NCI-H774 (cell line): ENCODE measurements around the gene KBTBD3.
A peak's percentile ranks its signal among the peaks of the same experiment; 100 is the strongest.

Source experiments
- DNase-seq: peaks from one replicate; lab custom pipeline; 2025; lab: John Stamatoyannopoulos, UW

The KBTBD3 gene, protein sequence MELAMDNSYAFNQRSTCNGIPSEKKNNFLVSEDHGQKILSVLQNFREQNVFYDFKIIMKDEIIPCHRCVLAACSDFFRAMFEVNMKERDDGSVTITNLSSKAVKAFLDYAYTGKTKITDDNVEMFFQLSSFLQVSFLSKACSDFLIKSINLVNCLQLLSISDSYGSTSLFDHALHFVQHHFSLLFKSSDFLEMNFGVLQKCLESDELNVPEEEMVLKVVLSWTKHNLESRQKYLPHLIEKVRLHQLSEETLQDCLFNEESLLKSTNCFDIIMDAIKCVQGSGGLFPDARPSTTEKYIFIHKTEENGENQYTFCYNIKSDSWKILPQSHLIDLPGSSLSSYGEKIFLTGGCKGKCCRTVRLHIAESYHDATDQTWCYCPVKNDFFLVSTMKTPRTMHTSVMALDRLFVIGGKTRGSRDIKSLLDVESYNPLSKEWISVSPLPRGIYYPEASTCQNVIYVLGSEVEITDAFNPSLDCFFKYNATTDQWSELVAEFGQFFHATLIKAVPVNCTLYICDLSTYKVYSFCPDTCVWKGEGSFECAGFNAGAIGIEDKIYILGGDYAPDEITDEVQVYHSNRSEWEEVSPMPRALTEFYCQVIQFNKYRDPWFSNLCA

DNA sequence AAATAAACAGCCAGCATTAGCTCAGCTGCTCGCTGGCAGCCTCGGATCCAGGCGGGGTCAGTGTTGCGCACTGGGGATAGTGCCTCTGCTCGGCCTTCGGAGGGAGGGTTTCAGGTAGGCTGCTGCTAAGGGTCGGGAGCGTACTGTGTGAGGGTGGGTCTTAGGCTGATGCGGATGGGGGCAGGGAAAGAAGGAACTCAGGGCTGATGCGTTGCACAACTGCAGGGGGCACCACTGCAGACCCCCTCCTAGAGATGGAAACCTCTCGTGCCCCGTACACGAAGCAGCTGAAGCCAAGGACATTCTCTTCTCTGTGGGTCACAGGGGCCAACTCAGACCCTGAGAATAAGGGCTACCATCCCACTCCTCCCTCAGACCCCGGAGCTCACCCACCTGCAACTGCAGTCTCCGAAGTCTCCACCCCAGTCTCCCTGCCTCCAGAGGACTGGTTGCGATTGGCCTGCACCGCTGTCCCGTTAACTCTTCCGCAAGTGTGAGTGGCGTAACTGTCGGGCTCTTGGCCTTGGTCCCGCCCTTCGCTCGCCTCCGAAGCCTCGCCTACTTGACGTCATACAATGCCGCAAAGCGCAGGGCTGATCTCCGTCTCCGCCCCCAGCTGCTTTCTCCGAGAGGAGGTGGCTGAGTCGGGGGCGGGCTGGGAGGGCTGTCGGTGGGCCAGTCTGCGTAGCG, at the start of gene KBTBD3:
KBTBD3 (minus strand) TSS at position 429 of the 690 bp plus-strand sequence. CDS start 18,250 bp downstream, outside the sequence.
- peak; percentile 99 for DNase-seq

DNA sequence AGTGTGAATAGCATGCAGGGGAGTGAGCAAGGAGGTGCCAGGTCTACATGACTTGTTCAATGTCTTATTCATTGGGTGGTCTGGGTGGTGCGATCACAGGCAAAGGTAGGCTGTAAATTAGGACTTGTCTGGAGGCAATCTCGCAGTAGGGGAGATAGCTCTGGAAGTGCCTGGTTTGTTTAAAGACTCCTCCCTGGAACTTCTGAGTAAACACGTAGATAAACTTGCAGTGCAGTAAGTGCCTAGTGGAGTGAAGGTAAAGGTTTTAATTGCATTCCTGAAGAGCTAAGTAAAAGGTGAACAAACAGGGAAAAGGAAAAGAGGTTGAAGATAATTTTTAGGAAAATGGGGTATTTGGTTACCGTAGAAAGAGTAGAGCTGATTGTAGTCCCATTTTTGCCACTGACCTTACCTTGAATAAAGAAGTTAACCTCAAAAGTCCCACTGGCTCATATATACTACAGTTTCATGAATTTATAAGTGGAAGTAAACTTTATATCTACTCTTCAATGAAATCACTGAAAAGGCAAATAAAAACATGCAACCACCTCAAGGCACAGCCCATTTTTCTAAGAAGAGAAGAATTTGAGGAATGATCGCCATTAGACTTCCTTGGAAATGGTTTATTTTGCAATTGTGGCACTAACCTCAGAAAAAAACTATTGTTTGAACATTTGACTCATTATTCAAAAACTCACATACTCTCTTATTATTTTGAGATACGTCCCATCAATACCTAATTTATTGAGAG, 44.6 kb upstream of the KBTBD3 start:
- DNase-seq, result no peak

DNA sequence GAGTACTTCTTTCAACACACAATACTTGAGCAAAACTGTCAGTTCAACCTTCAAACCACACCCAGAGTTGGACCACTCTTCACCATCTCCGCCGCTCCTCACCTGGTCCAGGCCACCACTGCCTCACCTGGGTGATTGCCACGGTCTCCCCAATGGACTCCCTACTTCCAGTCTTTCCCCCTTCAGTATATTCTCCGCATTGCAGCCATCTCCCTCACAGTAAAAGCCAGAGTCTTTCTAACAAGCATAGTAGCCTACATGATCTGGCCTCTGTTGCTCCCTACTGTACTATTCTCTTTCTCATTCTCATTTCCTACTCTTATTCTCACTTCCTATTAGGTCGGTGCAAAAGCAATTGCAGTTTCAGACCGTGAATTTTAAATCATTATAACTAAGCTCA, 28.8 kb upstream of the KBTBD3 start:
- no peak for DNase-seq

DNA sequence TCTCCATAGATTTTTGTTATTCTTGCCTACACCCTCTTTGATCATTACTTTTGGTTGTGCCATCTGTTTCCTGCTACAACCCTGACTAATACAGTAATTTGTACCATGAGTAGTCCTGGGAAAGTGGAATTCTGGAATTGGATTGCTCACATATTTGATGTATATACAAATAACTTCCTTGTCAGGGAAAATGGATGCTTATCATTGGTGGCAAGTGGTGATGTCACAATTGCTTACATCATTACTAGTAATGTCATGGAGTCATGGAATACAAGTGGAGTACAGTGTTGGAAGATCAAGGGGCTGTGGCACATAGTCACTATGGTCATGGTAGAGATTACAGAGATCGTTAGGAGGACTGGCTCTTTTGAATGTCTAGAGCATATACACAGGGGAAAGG, 24.7 kb upstream of the KBTBD3 start:
- no peak for DNase-seq

DNA sequence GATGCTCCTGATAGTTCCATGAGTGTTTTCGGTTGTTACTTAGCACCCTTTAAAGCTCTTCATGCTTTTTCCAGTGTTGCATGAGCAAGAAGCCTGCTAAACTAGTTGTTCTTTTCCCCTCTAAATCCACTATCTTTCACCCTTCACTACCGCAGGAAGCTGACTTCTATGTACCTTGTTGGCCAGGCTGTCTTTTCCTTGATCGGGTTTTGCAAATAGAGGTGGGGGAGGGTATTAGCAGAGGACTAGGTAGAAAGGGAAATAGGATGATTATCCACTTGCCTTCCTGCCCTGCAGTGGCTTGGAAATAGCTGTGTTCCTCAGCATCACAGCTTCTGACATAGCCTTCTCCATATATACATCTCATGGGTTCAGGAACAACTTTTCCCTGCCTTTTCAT, 24.2 kb upstream of the KBTBD3 start:
- DNase-seq, result no peak

DNA sequence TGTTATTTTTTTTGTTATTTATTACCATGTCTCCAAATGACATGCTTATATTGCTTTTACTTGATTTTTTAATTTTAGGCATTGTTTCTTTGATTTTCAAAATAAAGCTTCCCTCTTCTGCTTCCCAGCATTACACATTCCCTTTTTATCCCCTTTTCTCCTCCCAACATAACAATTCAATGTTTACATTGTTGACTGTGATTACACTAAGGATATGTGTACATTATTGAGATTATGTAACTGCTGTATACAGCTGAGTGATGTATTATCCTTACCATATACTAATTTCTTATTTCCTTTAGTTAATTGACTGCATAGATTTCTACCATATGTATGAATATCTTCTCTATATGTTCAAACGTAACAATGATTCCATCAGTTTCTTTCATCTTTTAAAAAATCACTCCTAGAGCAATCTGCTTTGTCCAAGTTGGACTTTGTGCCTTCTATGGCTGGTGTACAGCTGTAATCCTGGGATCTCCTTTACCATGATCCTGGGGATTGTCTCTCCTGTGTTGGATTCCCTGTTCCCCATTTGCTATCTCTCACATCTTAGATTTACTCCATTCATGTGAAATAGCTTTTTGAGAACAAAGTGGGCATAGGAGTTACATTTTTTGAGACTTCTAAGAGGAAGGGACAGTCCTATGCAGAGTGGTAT, 21.9 kb upstream of the KBTBD3 start:
- no peak for DNase-seq

DNA sequence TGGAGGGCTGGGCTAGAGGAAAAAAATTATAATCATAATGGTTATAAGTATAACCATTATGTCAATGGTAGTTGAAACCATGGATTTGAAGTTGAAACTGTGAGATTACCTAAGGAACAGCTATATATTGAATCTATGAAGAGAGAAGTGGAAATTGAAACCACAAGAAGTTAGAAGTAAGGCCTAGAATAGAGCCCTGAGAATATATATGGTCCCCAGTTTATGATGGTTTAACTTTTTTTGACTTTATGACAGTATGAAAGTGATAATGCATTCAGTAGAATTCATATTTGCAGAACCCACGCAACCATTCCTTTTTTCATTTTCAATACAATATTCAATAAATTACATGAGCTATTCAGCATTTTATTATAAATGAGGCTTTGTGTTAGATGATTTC, 15.3 kb upstream of the KBTBD3 start:
- DNase-seq, result no peak

DNA sequence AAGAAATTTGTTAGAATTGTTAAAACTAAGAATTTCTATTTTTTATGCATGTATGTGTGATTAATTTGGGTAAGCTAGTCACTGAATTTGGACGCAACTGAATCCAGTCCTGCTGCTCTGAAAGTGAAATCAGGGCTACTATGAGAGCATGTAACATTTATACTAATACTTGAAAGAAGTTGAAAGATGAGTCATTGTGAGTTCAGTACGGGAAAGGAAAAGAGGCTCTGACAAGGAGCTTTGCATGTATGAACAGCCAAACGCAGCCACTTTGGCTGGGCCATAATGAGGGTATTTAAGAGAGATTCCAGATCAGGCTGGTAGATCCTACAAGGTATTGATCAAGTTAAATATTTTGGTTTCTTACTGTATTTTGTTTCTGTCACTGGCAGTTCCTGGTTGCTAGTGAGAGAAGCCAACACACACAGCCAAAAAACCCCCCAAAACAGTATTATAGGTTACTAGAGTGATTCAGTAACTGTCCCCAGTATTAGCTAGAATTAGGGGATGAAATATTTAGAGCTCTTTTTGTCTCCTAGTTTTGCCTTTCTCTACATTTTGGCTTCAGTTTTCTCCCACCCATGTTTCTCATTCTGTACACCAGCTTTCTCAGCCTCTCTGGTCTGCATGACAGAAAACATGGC, 14.5 kb upstream of the KBTBD3 start:
- no peak for DNase-seq

DNA sequence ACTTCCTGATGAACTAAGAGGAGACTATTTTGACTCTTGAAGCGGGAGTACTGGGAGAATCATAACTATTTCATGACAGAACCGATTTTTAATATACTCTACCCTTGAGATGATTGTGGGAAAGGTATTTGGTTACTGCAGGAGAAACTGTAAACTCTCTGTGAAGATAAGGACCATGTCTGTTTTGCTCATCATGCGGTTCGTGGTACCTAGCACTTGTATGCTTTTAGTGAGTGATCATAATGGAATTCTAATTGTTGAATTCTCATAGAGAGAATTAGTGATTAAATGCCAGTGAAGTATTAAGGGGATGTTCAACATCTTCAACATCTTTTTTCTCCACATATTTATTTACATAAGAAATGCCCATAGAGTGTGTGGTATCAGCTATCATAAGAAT, 11.7 kb upstream of the KBTBD3 start:
- no peak for DNase-seq

DNA sequence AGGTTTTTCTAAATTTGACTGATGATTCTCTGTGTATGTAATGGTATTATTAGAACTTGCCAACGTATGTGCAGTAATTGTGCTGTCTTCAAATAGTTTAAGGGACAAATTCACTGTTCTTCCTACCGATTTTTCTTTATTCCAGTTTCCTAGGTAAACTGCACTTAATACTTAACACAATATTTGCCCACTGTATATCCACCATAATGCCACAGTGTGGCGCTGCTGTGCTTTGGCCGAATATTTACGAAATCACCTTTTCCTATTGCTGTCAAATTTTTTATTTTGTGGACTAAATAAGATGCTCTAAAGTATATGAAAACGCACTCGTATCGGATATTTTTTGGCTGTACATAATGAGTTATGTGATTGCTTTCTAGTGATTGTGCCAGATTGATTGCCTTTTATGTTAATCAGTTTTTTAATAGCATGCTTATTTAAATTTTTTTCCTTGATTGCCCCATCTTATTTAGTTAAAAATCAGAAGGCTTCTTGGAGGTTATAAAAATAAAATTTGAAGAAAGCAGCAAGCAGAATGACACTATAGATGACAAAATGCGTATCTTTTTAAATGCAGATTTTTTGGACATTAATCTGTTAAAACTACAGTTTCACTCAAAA, 10.8 kb upstream of the KBTBD3 start:
- peak; percentile 31 for DNase-seq

DNA sequence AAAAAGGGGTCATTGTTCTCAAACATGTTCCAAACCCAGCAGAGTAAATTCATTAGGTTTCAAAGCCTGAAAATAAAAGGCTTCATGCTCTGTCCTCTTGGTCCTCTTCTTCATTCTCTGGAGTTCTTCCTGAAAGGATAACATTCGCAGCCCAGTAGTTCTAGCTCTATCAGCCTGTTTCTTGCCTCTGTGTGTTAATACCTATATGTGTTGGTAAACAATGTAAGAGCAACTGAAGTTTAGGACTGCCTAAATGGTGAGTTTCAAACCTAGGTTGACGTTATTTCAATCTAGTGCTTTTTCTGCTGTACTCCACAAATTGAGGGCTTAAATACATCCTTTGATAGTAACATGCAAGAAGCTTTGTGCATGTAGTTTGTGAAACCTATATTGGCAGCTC, 9.7 kb upstream of the KBTBD3 start:
- DNase-seq, result no peak

DNA sequence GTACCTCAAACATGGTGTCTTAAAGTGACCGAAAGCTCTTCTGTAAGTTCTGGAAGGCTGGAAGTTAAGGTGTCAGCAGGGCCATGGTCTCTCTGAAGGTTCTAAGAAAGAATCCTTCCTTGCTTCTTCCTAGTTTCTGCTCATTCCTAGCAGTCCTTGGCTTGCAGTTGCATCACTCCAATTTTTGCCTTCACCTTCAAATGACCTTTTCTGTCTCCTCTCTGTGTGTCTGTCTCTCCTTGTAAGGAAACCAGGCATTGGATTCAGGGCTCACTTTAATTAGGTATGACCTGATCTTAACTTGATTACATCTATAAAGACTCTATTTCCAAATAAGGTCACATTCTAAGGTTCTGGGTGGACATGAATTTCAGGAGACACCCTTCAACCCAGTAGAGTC, 9.0 kb upstream of the KBTBD3 start:
- no peak for DNase-seq

DNA sequence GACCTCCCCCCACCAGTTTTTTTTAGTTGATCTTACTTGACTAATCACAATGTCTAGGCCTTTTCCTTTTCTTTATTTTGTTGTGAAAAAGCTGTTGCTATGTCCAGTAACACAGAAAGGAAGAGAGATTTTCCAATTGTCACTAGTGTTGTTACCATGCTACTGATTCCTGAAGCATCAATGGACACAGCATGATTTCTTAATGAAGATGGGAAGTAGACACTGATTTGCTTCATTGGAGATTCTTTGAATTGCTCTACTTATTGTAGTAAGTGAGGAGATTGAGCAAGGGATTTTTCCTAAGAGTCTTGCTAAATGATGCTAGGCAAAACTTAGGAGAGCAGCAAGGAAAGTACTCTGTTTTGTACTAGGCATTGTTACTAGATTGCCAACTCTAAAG, 4.9 kb upstream of the KBTBD3 start:
- no peak for DNase-seq

DNA sequence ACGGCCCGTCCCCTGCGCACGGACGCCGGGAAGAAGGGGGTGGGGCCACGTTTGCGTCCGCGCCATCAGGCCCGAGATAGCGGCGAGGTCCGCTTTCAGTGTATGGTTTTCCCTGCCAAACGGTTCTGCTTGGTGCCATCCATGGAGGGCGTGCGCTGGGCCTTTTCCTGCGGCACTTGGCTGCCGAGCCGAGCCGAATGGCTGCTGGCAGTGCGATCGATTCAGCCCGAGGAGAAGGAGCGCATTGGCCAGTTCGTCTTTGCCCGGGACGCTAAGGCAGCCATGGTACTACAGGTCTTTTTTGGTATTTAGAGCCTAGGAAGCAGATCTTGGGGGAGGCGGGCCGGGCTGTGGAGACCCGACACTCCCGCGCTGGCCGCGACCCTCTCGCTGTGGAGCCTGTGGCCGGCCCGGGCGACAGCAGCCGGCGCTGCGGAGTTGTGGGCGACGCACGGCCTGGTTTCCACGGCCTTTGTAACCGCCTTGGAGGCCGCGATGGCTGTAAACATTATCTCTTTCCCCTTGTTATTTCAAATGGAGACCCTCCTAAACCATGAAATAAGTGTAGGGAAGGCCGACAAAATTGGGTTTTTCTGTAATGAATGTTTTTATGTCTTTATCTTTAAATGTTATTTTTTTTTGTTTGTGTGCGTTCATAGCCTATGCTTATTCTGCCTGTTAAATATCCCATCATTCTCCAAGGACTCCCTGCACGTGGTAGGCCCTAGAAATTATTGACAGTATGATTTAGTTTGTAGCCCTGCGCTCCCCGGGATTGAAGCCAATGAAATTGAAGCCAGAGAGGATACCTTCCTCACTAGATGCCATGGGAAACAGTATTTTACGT, 685 bp upstream of the KBTBD3 start, which contains the start of gene AASDHPPT:
AASDHPPT (plus strand) TSS at position 54 of the 847 bp plus-strand sequence; CDS start at position 103, 49 bp downstream.
- peak; percentile 24 for DNase-seq

DNA sequence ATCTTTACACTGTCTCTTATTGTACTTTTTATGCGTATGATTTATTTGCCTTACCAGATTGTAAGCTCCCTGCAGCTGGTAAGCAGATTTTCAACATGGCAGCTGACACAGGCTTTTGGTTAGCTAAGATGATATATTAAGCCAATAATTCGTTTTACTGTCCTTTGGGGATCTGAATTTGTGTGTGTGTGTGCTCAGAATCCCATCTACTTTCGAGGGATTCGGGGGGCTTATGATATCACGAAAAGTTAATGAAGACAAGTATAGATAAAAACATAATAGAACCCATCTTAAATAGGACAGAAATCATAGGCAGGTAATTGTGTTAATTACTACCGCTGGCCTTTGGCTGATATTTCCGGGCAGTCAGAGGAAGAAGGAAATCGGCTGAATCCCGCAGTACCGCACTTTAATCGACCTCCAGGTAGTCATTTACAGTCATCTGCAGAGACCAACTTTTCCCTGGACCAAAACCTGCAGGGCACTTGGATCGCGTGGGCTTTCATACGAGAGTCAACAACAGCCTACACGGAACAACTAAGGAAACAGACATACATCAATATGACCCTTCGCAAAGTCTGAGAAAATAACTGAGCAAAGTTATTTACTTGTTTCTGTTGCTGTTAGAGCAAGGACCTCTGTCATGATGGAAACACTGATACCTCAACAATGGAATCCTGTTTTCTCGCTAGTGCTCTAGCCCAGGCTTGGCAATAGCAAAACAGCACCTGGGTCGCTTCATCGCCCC, 802 bp downstream of the KBTBD3 start:
- DNase-seq, result peak; percentile 31

DNA sequence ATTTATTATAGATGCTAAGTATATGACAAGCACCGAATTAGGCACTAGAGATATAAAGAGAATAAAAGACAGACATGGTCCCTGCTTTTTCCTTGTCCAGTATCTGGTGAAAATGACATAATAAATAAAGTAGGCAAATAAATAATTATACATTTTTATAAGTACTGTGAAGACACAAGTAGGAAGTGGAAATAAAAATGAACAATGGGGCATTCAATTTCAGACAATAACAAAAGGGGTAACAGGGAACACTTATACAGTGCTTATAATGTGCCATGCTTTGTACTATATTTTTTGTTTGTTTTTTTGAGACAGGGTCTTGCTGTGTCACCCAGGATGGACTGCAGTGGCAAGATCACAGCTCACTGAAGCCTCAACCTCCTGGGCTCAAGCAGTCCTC, 4.3 kb downstream of the KBTBD3 start:
- DNase-seq, result no peak

DNA sequence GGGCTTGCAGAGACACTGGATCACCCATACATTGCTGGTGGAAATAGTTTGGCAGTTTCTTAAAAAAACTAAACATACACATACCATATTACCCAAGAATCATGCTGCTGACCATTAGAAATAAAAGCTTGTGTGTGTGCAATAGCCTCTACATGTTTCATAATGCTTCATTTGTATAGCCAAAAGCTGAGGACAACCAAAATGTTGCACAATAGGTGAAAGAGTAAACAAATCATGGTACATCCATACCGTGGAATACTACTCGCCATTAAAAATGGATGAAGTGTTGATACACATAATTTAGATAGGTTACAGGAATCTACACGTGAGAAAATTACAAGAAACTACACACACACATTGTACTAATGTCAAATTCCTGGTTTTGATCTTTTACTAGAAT, 6.5 kb downstream of the KBTBD3 start:
- DNase-seq, result no peak

DNA sequence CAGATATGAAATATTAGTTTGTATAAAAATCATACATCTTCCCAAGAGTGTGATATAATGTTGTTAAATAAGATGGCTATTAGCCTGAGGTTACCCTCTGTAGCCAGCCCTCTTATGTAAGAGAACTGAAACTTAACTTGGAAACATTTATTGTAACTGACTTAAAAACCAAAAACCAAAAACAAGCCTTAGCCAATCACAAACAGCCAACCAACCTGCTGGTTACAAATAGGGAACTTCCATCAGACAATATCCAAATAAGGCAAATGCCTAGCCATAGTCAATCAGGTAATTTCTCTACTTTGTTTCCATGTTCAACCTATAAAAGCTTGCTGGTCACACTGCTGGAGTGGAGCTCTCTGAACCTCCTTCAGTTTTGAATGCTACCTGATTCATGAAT, 14.1 kb downstream of the KBTBD3 start:
- no peak for DNase-seq
